PFSK-1 (cell line): Measurements from ENCODE around the gene SDK1.

Experiments
- POLR2AphosphoS5 ChIP-seq: IDR thresholded peaks from 2 replicates; pipeline ENCODE4 v1.6.1; 2012; ENCODE audit warnings: low read depth, mild to moderate bottlenecking, control low read depth, low read length, moderate library complexity
- SIN3A ChIP-seq: IDR thresholded peaks from 2 replicates; pipeline ENCODE4 v1.6.1; 2012; ENCODE audit warnings: mild to moderate bottlenecking, low read length, moderate library complexity, borderline replicate concordance; ENCODE audit not compliant: insufficient read depth
- TAF1 ChIP-seq: IDR thresholded peaks from 2 replicates; pipeline ENCODE4 v1.6.1; 2012; ENCODE audit warnings: low read length, control low read depth, borderline replicate concordance; ENCODE audit not compliant: insufficient read depth
- TF ChIP-seq, protein P1 (sequence below), 2 experiments: IDR thresholded peaks; 2 replicates each; pipeline versions ENCODE4 v1.6.1 to v1.8.0; 2011 to 2012; ENCODE audit warnings: low read depth in 2 of 2, low read length in 2 of 2, control low read depth in 1 of 2, inconsistent platforms in 1 of 2, mild to moderate bottlenecking in 1 of 2, moderate library complexity in 1 of 2; ENCODE audit not compliant: insufficient read depth in 1 of 2

DNA sequence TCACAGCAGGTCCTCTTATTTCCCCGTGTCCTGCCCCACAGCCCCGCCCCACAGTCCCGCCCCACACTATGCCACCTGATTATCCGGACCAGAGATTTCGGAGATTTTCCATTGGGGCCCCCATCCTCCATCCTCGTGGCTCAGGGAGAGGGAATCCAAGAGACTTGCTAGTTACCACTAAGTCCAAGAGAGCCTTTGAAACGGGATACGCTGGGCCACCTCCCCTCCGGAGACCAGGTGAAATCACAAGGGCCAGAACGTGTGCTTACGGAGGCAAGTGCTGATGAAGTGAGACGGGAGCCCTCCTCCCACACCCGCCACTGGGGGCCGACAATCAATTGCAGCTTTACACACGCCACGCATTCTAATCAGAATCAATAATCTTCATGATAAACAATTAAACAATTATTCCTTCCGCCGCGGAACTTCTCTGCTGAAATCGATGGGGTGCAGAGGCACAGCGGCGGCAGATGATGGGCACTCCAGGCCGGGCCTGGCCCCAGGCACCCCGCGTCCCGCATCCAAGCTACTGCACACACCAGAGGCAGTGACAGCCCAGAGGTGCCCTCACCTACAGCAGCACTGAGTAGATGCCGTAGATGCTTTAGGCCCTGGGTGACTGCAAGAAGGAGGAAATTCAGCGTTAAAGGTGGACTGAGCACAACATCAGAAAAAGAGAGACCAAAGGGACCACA is 847.0 kb downstream of the SDK1 start:
- TF ChIP-seq, protein P1, sequence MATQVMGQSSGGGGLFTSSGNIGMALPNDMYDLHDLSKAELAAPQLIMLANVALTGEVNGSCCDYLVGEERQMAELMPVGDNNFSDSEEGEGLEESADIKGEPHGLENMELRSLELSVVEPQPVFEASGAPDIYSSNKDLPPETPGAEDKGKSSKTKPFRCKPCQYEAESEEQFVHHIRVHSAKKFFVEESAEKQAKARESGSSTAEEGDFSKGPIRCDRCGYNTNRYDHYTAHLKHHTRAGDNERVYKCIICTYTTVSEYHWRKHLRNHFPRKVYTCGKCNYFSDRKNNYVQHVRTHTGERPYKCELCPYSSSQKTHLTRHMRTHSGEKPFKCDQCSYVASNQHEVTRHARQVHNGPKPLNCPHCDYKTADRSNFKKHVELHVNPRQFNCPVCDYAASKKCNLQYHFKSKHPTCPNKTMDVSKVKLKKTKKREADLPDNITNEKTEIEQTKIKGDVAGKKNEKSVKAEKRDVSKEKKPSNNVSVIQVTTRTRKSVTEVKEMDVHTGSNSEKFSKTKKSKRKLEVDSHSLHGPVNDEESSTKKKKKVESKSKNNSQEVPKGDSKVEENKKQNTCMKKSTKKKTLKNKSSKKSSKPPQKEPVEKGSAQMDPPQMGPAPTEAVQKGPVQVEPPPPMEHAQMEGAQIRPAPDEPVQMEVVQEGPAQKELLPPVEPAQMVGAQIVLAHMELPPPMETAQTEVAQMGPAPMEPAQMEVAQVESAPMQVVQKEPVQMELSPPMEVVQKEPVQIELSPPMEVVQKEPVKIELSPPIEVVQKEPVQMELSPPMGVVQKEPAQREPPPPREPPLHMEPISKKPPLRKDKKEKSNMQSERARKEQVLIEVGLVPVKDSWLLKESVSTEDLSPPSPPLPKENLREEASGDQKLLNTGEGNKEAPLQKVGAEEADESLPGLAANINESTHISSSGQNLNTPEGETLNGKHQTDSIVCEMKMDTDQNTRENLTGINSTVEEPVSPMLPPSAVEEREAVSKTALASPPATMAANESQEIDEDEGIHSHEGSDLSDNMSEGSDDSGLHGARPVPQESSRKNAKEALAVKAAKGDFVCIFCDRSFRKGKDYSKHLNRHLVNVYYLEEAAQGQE (IDR thresholded peaks at IDR 0.05; ENCODE audit: insufficient read depth in 1 of 2, low read depth in 2 of 2, low read length in 2 of 2) = no peak
- TF ChIP-seq POLR2AphosphoS5 (no peak), TAF1 (no peak), SIN3A (no peak)
